WTC11 (cell line): Measurements from ENCODE around the gene C12orf75. TPM values are rescaled to one million over a fixed set of nuclear protein-coding genes. Genes with fewer than 3 reads are reported as not detected.
A peak's percentile ranks its signal among the peaks of the same experiment; 100 is the strongest.

Experiments used
- ATAC-seq: fragments of 200-7000 bp; cut with Tn5 transposase; 2 replicates; pipeline ENCODE4 v1.10.0; 2021; ENCODE audit warnings: mild to moderate bottlenecking, moderate library complexity
- CTCF ChIA-PET: fragments of 300-600 bp; sonication (Branson Sonifier 250); formaldehyde crosslinking; loops from one replicate; lab custom pipeline; 2021; ENCODE audit warnings: antibody characterized with exemption; lab: Charles Lee
- POLR2A ChIA-PET: fragments of 350-600 bp; sonication (Branson Sonifier 250); formaldehyde crosslinking; loops from one replicate; lab custom pipeline; 2021; ENCODE audit warnings: antibody characterized with exemption; lab: Charles Lee
- DNase-seq: peaks from one replicate; pipeline ENCODE4 v3.0.0; 2021; ENCODE audit warnings: low spot score
- H3K27ac Mint-ChIP-seq: 2 replicates; pipeline ENCODE4 v1.8.0; 2021; ENCODE audit warnings: mixed read lengths
- H3K27me3 Mint-ChIP-seq: 2 replicates; pipeline ENCODE4 v1.8.0; 2021; ENCODE audit warnings: low read depth, mild to moderate bottlenecking, moderate library complexity, mixed read lengths
- H3K36me3 Mint-ChIP-seq: 2 replicates; pipeline ENCODE4 v1.8.0; 2021; ENCODE audit warnings: mixed read lengths
- H3K4me1 Mint-ChIP-seq: 2 replicates; pipeline ENCODE4 v1.8.0; 2022; ENCODE audit warnings: mixed read lengths
- H3K4me3 Mint-ChIP-seq: 2 replicates; pipeline ENCODE4 v1.8.0; 2021; ENCODE audit warnings: mild to moderate bottlenecking, moderate library complexity, mixed read lengths
- H3K9me3 Mint-ChIP-seq: 2 replicates; pipeline ENCODE4 v1.8.0; 2021; ENCODE audit warnings: mixed read lengths
- CBFB ChIP-seq: sonication (generic); formaldehyde crosslinking; IDR thresholded peaks from 2 replicates; pipeline ENCODE4 v1.8.1; 2022; ENCODE audit warnings: mild to moderate bottlenecking, low read depth, missing genetic modification reagents
- GABPB1 ChIP-seq: sonication (generic); formaldehyde crosslinking; IDR thresholded peaks from 2 replicates; pipeline ENCODE4 v1.8.1; 2023; ENCODE audit warnings: mild to moderate bottlenecking, missing genetic modification reagents
- KAT7 ChIP-seq: sonication (generic); formaldehyde crosslinking; IDR thresholded peaks from 2 replicates; pipeline ENCODE4 v1.8.1; 2023; ENCODE audit warnings: missing genetic modification reagents, mild to moderate bottlenecking, borderline replicate concordance
- MXD4 ChIP-seq: fragments of 250-450 bp; sonication (Bioruptor Pico); IDR thresholded peaks from 2 replicates; pipeline ENCODE4 v1.8.0; 2021; ENCODE audit warnings: mild to moderate bottlenecking, moderate library complexity, borderline replicate concordance
- PRRX2 ChIP-seq: fragments of 250-450 bp; sonication (Bioruptor Pico); IDR thresholded peaks from 2 replicates; pipeline ENCODE4 v1.8.0; 2021; ENCODE audit warnings: mild to moderate bottlenecking
- SOX15 ChIP-seq: fragments of 250-450 bp; sonication (Bioruptor Pico); IDR thresholded peaks from 2 replicates; pipeline ENCODE4 v1.9.0; 2021; ENCODE audit warnings: mild to moderate bottlenecking
- ZNF121 ChIP-seq: sonication (generic); formaldehyde crosslinking; IDR thresholded peaks from 2 replicates; pipeline ENCODE4 v1.8.0; 2023; ENCODE audit warnings: missing genetic modification reagents
- ZNF219 ChIP-seq: sonication (generic); formaldehyde crosslinking; IDR thresholded peaks from 2 replicates; pipeline ENCODE4 v1.8.0; 2023; ENCODE audit warnings: missing genetic modification reagents, mild to moderate bottlenecking, borderline replicate concordance
- ZNF263 ChIP-seq: sonication (generic); formaldehyde crosslinking; IDR thresholded peaks from 2 replicates; pipeline ENCODE4 v1.8.1; 2022; ENCODE audit warnings: low read depth, mild to moderate bottlenecking, moderate library complexity, missing genetic modification reagents
- total RNA-seq: library from RNA; stranded (reverse); gene quantifications from 3 replicates; pipeline ENCODE4 v1.2.3, GENCODE V29; 2021
- TF ChIP-seq, protein P1 (sequence below): sonication (generic); formaldehyde crosslinking; conservative IDR thresholded peaks from 2 replicates; pipeline ENCODE4 v1.8.1; 2023; ENCODE audit warnings: mild to moderate bottlenecking, low read depth, missing genetic modification reagents, moderate library complexity
- TF ChIP-seq, protein P2 (sequence below): sonication (generic); formaldehyde crosslinking; IDR thresholded peaks from 2 replicates; pipeline ENCODE4 v1.8.0; 2023; ENCODE audit warnings: mild to moderate bottlenecking, missing genetic modification reagents
- TF ChIP-seq, protein P3 (sequence below): sonication (generic); formaldehyde crosslinking; IDR thresholded peaks from 2 replicates; pipeline ENCODE4 v1.8.1; 2022; ENCODE audit warnings: low read depth, missing genetic modification reagents, borderline replicate concordance
- TF ChIP-seq, protein P4 (sequence below): fragments of 250-450 bp; sonication (Bioruptor Pico); IDR thresholded peaks from 2 replicates; pipeline ENCODE4 v1.8.0; 2021; ENCODE audit warnings: mild to moderate bottlenecking
- TF ChIP-seq, protein P5 (sequence below): sonication (generic); formaldehyde crosslinking; conservative IDR thresholded peaks from 2 replicates; pipeline ENCODE4 v1.8.1; 2022; ENCODE audit warnings: mild to moderate bottlenecking, missing genetic modification reagents
- TF ChIP-seq, protein P6 (sequence below): sonication (generic); formaldehyde crosslinking; IDR thresholded peaks from 2 replicates; pipeline ENCODE4 v1.8.1; 2022; ENCODE audit warnings: mild to moderate bottlenecking, missing genetic modification reagents, moderate library complexity, borderline replicate concordance
- TF ChIP-seq, protein P7 (sequence below): sonication (generic); formaldehyde crosslinking; IDR thresholded peaks from 2 replicates; pipeline ENCODE4 v1.8.1; 2023; ENCODE audit warnings: mild to moderate bottlenecking, missing genetic modification reagents

Gene C12orf75
- total RNA-seq, 1 experiment from 2014 or later: 25.5 TPM

DNA sequence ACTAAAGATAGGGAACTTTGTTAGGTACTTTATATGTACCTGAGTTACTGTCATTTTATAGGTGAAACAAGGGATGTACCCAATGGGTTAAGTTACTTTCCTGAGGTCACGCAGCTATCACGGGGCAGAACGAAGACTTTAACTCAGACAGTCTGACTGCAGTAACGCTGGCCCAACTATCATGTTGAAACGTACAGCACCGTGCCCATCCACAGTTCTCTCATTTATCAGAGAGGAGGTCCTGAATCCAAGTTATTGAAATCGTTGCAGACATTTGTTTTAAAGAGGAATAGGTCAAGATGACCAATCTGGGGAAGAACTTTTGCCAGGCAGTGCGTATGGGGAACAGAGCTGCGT is 587 bp upstream of the C12orf75 start (continued):
- no peak for TF ChIP-seq PRRX2
- TF ChIP-seq, protein P1, sequence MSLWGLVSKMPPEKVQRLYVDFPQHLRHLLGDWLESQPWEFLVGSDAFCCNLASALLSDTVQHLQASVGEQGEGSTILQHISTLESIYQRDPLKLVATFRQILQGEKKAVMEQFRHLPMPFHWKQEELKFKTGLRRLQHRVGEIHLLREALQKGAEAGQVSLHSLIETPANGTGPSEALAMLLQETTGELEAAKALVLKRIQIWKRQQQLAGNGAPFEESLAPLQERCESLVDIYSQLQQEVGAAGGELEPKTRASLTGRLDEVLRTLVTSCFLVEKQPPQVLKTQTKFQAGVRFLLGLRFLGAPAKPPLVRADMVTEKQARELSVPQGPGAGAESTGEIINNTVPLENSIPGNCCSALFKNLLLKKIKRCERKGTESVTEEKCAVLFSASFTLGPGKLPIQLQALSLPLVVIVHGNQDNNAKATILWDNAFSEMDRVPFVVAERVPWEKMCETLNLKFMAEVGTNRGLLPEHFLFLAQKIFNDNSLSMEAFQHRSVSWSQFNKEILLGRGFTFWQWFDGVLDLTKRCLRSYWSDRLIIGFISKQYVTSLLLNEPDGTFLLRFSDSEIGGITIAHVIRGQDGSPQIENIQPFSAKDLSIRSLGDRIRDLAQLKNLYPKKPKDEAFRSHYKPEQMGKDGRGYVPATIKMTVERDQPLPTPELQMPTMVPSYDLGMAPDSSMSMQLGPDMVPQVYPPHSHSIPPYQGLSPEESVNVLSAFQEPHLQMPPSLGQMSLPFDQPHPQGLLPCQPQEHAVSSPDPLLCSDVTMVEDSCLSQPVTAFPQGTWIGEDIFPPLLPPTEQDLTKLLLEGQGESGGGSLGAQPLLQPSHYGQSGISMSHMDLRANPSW (CRISPR knock-in tag): no peak
- TF ChIP-seq, all 79 proteins: peak for 0

DNA sequence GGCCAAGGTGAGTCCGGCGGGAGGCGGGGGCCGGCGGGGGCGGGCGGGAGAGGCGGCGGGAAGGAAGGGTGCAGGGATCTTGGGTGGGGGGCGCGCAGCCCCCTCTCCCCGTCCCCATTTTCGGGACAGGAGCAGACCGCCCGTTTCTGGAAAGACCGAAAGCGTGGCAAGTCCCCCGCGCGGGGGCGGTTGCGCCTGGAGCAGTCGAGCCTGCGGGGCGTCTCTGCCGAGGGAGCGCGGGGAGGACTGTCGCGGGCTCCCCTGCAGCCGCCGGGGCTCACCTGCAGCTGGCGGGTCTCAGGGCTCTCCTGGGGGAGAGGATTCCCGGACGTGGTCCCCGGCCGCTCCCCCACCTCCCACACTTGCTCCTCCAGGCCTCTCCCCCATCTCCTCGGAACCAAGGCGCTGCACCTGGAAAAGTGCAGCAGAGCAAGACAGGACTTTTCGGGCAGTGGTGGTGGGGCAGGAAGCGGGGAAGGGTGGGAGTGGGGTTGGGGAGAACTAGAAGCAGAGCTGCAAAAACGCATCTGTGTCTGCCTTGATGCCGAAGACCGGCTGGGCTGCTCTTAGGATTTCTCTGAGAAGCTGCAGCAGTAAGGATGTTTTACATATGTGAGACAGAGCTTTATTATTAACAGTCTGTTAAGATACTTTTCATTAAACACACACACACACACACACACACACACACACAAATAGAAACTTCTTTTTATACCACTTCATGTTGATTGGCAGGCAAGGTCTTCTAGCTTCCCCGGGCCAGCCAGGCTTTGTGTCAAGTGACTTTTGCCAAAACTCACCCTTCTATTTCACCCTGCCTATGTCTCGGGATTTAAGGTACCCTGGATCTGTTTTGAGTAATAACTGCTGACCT is 677 bp downstream of the C12orf75 start:
- ATAC-seq (peak; percentile 12), DNase-seq (peak; percentile 25)
- ChIA-PET CTCF (interaction anchor here (0.7 to 1.7 kb wide), 3 partner anchors 52 to 964 kb away, joined by 3 to 4 read pairs (median 3); no protein-coding TSS in a partner anchor), POLR2A (interaction anchor here (0.6 kb wide), 1 partner anchor 542 kb away, joined by 3 read pairs; no protein-coding TSS in a partner anchor)
- no peaks in the 10 kb centered on the region for H3K36me3 Mint-ChIP-seq
- H3K9me3 Mint-ChIP-seq: no peaks in the 10 kb centered on the region
- H3K27me3 Mint-ChIP-seq: peaks cover 66% of the 10 kb centered on the region
- peak; percentile 18; the same call in 1 of the 2 replicates for TF ChIP-seq ZNF263
- TF ChIP-seq, protein P2, sequence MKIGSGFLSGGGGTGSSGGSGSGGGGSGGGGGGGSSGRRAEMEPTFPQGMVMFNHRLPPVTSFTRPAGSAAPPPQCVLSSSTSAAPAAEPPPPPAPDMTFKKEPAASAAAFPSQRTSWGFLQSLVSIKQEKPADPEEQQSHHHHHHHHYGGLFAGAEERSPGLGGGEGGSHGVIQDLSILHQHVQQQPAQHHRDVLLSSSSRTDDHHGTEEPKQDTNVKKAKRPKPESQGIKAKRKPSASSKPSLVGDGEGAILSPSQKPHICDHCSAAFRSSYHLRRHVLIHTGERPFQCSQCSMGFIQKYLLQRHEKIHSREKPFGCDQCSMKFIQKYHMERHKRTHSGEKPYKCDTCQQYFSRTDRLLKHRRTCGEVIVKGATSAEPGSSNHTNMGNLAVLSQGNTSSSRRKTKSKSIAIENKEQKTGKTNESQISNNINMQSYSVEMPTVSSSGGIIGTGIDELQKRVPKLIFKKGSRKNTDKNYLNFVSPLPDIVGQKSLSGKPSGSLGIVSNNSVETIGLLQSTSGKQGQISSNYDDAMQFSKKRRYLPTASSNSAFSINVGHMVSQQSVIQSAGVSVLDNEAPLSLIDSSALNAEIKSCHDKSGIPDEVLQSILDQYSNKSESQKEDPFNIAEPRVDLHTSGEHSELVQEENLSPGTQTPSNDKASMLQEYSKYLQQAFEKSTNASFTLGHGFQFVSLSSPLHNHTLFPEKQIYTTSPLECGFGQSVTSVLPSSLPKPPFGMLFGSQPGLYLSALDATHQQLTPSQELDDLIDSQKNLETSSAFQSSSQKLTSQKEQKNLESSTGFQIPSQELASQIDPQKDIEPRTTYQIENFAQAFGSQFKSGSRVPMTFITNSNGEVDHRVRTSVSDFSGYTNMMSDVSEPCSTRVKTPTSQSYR (CRISPR knock-in tag): no peak
- no peak overlapping the region for H3K27ac Mint-ChIP-seq
- peak overlapping the region; percentile 67 for H3K4me3 Mint-ChIP-seq
- H3K4me1 Mint-ChIP-seq: peaks cover 37% of the 10 kb centered on the region

DNA sequence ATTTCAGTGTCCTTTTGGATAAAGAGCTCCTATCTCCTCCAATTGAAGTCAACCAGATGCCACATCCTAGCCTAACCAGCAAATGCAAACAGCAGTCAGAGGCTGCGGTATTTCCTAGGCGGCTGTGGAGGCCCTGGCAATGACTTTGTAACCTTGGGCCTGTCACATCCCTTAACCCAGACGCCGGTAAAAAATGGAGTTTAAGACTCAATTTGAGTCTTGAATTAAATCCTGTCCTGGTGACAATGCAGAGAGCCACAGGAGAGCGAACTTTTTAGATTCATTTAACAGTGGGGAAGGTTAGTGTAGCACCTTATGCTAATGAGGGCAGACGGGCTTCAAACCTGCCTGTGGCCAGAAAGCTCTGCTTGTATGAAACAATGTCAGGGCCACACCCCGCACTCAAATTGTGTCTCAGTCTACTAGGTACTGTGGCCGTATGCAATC is 1.3 kb downstream of the C12orf75 start:
- CTCF ChIA-PET: interaction anchor here (1.7 kb wide), 1 partner anchor 51 kb away, joined by 4 read pairs; no protein-coding TSS in a partner anchor
- POLR2A ChIA-PET: interaction anchor here (0.6 kb wide), 1 partner anchor 543 kb away, joined by 3 read pairs; no protein-coding TSS in a partner anchor
- peak overlapping the region; percentile 67 for H3K4me3 Mint-ChIP-seq
- peaks cover 37% of the 10 kb centered on the region for H3K4me1 Mint-ChIP-seq
- H3K27me3 Mint-ChIP-seq: peaks cover 59% of the 10 kb centered on the region
- no peak overlapping the region for H3K27ac Mint-ChIP-seq
- peak; percentile 24 for ATAC-seq
- no peak for DNase-seq
- H3K36me3 Mint-ChIP-seq: no peaks in the 10 kb centered on the region
- H3K9me3 Mint-ChIP-seq: no peaks in the 10 kb centered on the region
- no peak for TF ChIP-seq GABPB1 (CRISPR knock-in tag)
- no peak for TF ChIP-seq MXD4 (CRISPR knock-in tag)
- no peak for TF ChIP-seq CBFB
- TF ChIP-seq, protein P3, sequence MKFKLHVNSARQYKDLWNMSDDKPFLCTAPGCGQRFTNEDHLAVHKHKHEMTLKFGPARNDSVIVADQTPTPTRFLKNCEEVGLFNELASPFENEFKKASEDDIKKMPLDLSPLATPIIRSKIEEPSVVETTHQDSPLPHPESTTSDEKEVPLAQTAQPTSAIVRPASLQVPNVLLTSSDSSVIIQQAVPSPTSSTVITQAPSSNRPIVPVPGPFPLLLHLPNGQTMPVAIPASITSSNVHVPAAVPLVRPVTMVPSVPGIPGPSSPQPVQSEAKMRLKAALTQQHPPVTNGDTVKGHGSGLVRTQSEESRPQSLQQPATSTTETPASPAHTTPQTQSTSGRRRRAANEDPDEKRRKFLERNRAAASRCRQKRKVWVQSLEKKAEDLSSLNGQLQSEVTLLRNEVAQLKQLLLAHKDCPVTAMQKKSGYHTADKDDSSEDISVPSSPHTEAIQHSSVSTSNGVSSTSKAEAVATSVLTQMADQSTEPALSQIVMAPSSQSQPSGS (CRISPR knock-in tag): no peak
- TF ChIP-seq, protein P4, sequence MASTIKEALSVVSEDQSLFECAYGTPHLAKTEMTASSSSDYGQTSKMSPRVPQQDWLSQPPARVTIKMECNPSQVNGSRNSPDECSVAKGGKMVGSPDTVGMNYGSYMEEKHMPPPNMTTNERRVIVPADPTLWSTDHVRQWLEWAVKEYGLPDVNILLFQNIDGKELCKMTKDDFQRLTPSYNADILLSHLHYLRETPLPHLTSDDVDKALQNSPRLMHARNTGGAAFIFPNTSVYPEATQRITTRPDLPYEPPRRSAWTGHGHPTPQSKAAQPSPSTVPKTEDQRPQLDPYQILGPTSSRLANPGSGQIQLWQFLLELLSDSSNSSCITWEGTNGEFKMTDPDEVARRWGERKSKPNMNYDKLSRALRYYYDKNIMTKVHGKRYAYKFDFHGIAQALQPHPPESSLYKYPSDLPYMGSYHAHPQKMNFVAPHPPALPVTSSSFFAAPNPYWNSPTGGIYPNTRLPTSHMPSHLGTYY: no peak
- TF ChIP-seq, protein P5, sequence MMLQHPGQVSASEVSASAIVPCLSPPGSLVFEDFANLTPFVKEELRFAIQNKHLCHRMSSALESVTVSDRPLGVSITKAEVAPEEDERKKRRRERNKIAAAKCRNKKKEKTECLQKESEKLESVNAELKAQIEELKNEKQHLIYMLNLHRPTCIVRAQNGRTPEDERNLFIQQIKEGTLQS (CRISPR knock-in tag): no peak
- TF ChIP-seq, protein P6, sequence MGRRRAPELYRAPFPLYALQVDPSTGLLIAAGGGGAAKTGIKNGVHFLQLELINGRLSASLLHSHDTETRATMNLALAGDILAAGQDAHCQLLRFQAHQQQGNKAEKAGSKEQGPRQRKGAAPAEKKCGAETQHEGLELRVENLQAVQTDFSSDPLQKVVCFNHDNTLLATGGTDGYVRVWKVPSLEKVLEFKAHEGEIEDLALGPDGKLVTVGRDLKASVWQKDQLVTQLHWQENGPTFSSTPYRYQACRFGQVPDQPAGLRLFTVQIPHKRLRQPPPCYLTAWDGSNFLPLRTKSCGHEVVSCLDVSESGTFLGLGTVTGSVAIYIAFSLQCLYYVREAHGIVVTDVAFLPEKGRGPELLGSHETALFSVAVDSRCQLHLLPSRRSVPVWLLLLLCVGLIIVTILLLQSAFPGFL (CRISPR knock-in tag): no peak
- TF ChIP-seq, protein P7, sequence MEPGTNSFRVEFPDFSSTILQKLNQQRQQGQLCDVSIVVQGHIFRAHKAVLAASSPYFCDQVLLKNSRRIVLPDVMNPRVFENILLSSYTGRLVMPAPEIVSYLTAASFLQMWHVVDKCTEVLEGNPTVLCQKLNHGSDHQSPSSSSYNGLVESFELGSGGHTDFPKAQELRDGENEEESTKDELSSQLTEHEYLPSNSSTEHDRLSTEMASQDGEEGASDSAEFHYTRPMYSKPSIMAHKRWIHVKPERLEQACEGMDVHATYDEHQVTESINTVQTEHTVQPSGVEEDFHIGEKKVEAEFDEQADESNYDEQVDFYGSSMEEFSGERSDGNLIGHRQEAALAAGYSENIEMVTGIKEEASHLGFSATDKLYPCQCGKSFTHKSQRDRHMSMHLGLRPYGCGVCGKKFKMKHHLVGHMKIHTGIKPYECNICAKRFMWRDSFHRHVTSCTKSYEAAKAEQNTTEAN (CRISPR knock-in tag): no peak
- TF ChIP-seq SOX15 (CRISPR knock-in tag): no peak
- TF ChIP-seq KAT7 (CRISPR knock-in tag): no peak
- no peak for TF ChIP-seq ZNF121
- TF ChIP-seq, protein P2 (CRISPR knock-in tag): no peak
- TF ChIP-seq ZNF219: no peak
